NCI-H526 treated with DMSO at 0.1 percent for 48 hours (cell line): ENCODE results near the gene HEATR3.
A peak's percentile ranks its signal among the peaks of the same experiment; 100 is the strongest.

Source experiments
- DNase-seq: peaks from one replicate; lab custom pipeline; 2025; lab: John Stamatoyannopoulos, UW

HEATR3 gene

GRCh38 chr16:50152807-50153595 lies 87.2 kb downstream of the HEATR3 start, which contains the start of gene TENT4B:
Gene TENT4B, plus strand, starts transcription at chr16:50153306. Its CDS starts 316 bp downstream, at chr16:50153622.
- peak; percentile 25 for DNase-seq

GRCh38 chr16:50153596-50154419 lies 88.0 kb downstream of the HEATR3 start:
- no peak for DNase-seq

- no peak for DNase-seq
Observed at GRCh38 chr16:50154420-50154950, 88.7 kb downstream of the HEATR3 start.

- no peak for DNase-seq
Observed at GRCh38 chr16:50155925-50156324, 90.2 kb downstream of the HEATR3 start.
